Trophoblast cell (in vitro differentiated cells and primary cell): ENCODE data around the gene RBM20.

Experiments used
- DNase-seq, 2 donors: peaks; one replicate each; pipeline ENCODE4 v3.0.0-alpha.2; 2016
- H2AFZ ChIP-seq: 2 replicates; pipeline ENCODE4 v1.6.1; 2013; ENCODE audit warnings: low read length, moderate library complexity, mild to moderate bottlenecking; ENCODE audit not compliant: insufficient read depth, poor library complexity
- H2AK5ac ChIP-seq: 2 replicates; pipeline ENCODE4 v1.6.1; 2013; ENCODE audit warnings: mild to moderate bottlenecking, low read length
- H2BK120ac ChIP-seq: 2 replicates; pipeline ENCODE4 v1.6.1; 2013; ENCODE audit warnings: low read length, mild to moderate bottlenecking, moderate library complexity; ENCODE audit not compliant: insufficient read depth, poor library complexity
- H2BK12ac ChIP-seq: 2 replicates; pipeline ENCODE4 v1.6.1; 2013; ENCODE audit warnings: mild to moderate bottlenecking, low read length, moderate library complexity
- H2BK5ac ChIP-seq: 2 replicates; pipeline ENCODE4 v1.6.1; 2013; ENCODE audit warnings: low read length, low read depth, moderate library complexity, mild to moderate bottlenecking; ENCODE audit not compliant: poor library complexity
- H3K14ac ChIP-seq: 2 replicates; pipeline ENCODE4 v1.6.1; 2013; ENCODE audit warnings: mild to moderate bottlenecking, low read length
- H3K18ac ChIP-seq: 2 replicates; pipeline ENCODE4 v1.6.1; 2013; ENCODE audit warnings: mild to moderate bottlenecking, low read length
- H3K23ac ChIP-seq: 2 replicates; pipeline ENCODE4 v1.6.1; 2013; ENCODE audit warnings: low read length
- H3K27ac ChIP-seq: 2 replicates; pipeline ENCODE4 v1.5.1; 2013; ENCODE audit warnings: low read depth, mild to moderate bottlenecking, inconsistent platforms, low read length, moderate library complexity
- H3K27me3 ChIP-seq: 2 replicates; pipeline ENCODE4 v1.6.1; 2013; ENCODE audit warnings: inconsistent platforms, mild to moderate bottlenecking, low read length, moderate library complexity; ENCODE audit not compliant: insufficient read depth
- H3K36me3 ChIP-seq, 2 experiments: 1 replicate in 1 of 2; 2 replicates in 1 of 2; pipeline ENCODE4 v1.6.1; 2013; ENCODE audit warnings: low read length in 2 of 2, mild to moderate bottlenecking in 2 of 2, moderate library complexity in 1 of 2; ENCODE audit not compliant: insufficient read depth in 2 of 2, control insufficient read depth in 1 of 2
- H3K4ac ChIP-seq: 2 replicates; pipeline ENCODE4 v1.6.1; 2013; ENCODE audit warnings: low read depth, mild to moderate bottlenecking, low read length, moderate library complexity
- H3K4me1 ChIP-seq, 2 experiments: 1 replicate in 1 of 2; 2 replicates in 1 of 2; pipeline ENCODE4 v1.6.1; 2013; ENCODE audit warnings: low read length in 2 of 2, mild to moderate bottlenecking in 2 of 2, moderate library complexity in 1 of 2; ENCODE audit not compliant: insufficient read depth in 2 of 2, control insufficient read depth in 1 of 2
- H3K4me2 ChIP-seq: 2 replicates; pipeline ENCODE4 v1.6.1; 2013; ENCODE audit warnings: inconsistent platforms, mild to moderate bottlenecking, low read length, moderate library complexity
- H3K4me3 ChIP-seq: 2 replicates; pipeline ENCODE4 v1.5.1; 2013; ENCODE audit warnings: mild to moderate bottlenecking, low read depth, low read length, inconsistent platforms
- H3K79me1 ChIP-seq: one replicate; pipeline ENCODE4 v1.6.1; 2013; ENCODE audit warnings: low read length
- H3K79me2 ChIP-seq: 2 replicates; pipeline ENCODE4 v1.6.1; 2013; ENCODE audit warnings: low read length, mild to moderate bottlenecking; ENCODE audit not compliant: control insufficient read depth, insufficient read depth, poor library complexity
- H3K9ac ChIP-seq: 2 replicates; pipeline ENCODE4 v1.6.1; 2013; ENCODE audit warnings: mild to moderate bottlenecking, low read length
- H3K9me3 ChIP-seq: 2 replicates; pipeline ENCODE4 v1.6.1; 2013; ENCODE audit warnings: low read depth, mild to moderate bottlenecking, control low read depth, inconsistent platforms, low read length; ENCODE audit not compliant: insufficient read depth
- H4K12ac ChIP-seq: 2 replicates; pipeline ENCODE4 v1.6.1; 2013; ENCODE audit warnings: low read depth, mild to moderate bottlenecking, low read length, moderate library complexity
- H4K8ac ChIP-seq: 2 replicates; pipeline ENCODE4 v1.6.1; 2013; ENCODE audit warnings: low read depth, mild to moderate bottlenecking, low read length, moderate library complexity
- H4K91ac ChIP-seq: one replicate; pipeline ENCODE4 v1.6.1; 2013; ENCODE audit warnings: low read depth, mild to moderate bottlenecking, low read length, moderate library complexity
- WGBS: extraction: QIAGEN DNeasy Blood & Tissue Kit; methylation state at CpG from one replicate; pipeline ENCODE4 v1.1.7; 2013; ENCODE audit warnings: missing lambda C conversion rate; ENCODE audit not compliant: insufficient read length, insufficient coverage; ENCODE audit errors: extremely low coverage; 5-methylcytosine and 5-hydroxymethylcytosine counted together

Gene RBM20

GRCh38 chr10:110845192-110845755, 201.1 kb downstream of the RBM20 start:
- Histone ChIP-seq H3K14ac (no peak overlapping the region), H3K18ac (no peak overlapping the region), H4K91ac (no peak overlapping the region), H3K79me1 (peaks cover 4% of the 10 kb centered on the region), H3K9me3 (no peaks in the 10 kb centered on the region), H3K4me3 (no peak overlapping the region), H3K4me2 (no peak overlapping the region), H4K12ac (no peak overlapping the region), H3K79me2 (no peaks in the 10 kb centered on the region), H2BK5ac (no peak overlapping the region), H3K36me3 (no peaks in the 10 kb centered on the region), H3K9ac (no peak overlapping the region), H2AK5ac (no peak overlapping the region), H3K27ac (no peak overlapping the region), H2BK120ac (no peak overlapping the region), H2AFZ (no peak overlapping the region), H3K4ac (no peak overlapping the region), H3K27me3 (no peaks in the 10 kb centered on the region), H3K4me1 (peaks cover 6 to 7% of the 10 kb centered on the region in 2 experiments), H2BK12ac (no peak overlapping the region), H3K23ac (no peak overlapping the region), H4K8ac (no peak overlapping the region)
- WGBS, result no CpG with 5 or more reads among the region's 2 CpGs
- no peak for DNase-seq

- no peak overlapping the region for H3K23ac ChIP-seq
- H3K4me1 ChIP-seq, result no peaks in the 10 kb centered on the region
- H2BK5ac ChIP-seq, result no peak overlapping the region
- H2BK12ac ChIP-seq, result no peak overlapping the region
- no peak overlapping the region for H2AFZ ChIP-seq
- H3K14ac ChIP-seq, result no peak overlapping the region
- no peaks in the 10 kb centered on the region for H3K9me3 ChIP-seq
- H4K8ac ChIP-seq, result no peak overlapping the region
- DNase-seq, result no peak
- H3K27ac ChIP-seq, result no peak overlapping the region
- no peak overlapping the region for H3K4ac ChIP-seq
- H3K4me3 ChIP-seq, result no peak overlapping the region
- no peak overlapping the region for H4K91ac ChIP-seq
- H3K9ac ChIP-seq, result no peak overlapping the region
- no peaks in the 10 kb centered on the region for H3K36me3 ChIP-seq
- no peaks in the 10 kb centered on the region for H3K79me1 ChIP-seq
- H2AK5ac ChIP-seq, result no peak overlapping the region
- H3K4me2 ChIP-seq, result no peak overlapping the region
- H3K27me3 ChIP-seq, result no peaks in the 10 kb centered on the region
- H4K12ac ChIP-seq, result no peak overlapping the region
- WGBS, result no CpG with 5 or more reads among the region's 3 CpGs
- H2BK120ac ChIP-seq, result no peak overlapping the region
- H3K79me2 ChIP-seq, result no peaks in the 10 kb centered on the region
- no peak overlapping the region for H3K18ac ChIP-seq
Observed at GRCh38 chr10:110845756-110846620, 201.9 kb downstream of the RBM20 start.

- no CpG with 5 or more reads among the region's 6 CpGs for WGBS
- Histone ChIP-seq H3K36me3 (no peaks in the 10 kb centered on the region), H3K4ac (no peak overlapping the region), H4K91ac (no peak overlapping the region), H4K8ac (no peak overlapping the region), H3K79me1 (no peaks in the 10 kb centered on the region), H3K79me2 (no peaks in the 10 kb centered on the region), H3K4me1 (peaks cover 0 to 6% of the 10 kb centered on the region in 2 experiments), H2BK5ac (no peak overlapping the region), H3K23ac (no peak overlapping the region), H3K9ac (no peak overlapping the region), H3K27me3 (no peaks in the 10 kb centered on the region), H2BK120ac (no peak overlapping the region), H3K9me3 (no peaks in the 10 kb centered on the region), H3K4me2 (no peak overlapping the region), H3K27ac (no peak overlapping the region), H4K12ac (no peak overlapping the region), H2AFZ (no peak overlapping the region), H2BK12ac (no peak overlapping the region), H3K14ac (no peak overlapping the region), H2AK5ac (no peak overlapping the region), H3K4me3 (no peak overlapping the region), H3K18ac (no peak overlapping the region)
- DNase-seq, result no peak
Observed at GRCh38 chr10:110847374-110847773, 203.2 kb downstream of the RBM20 start.

GRCh38 chr10:110848106-110848505, 204.0 kb downstream of the RBM20 start:
- no peak overlapping the region for H3K27ac ChIP-seq
- H2BK5ac ChIP-seq, result no peak overlapping the region
- H3K14ac ChIP-seq, result no peak overlapping the region
- no peaks in the 10 kb centered on the region for H3K79me2 ChIP-seq
- H3K9ac ChIP-seq, result no peak overlapping the region
- no peaks in the 10 kb centered on the region for H3K9me3 ChIP-seq
- H4K8ac ChIP-seq, result no peak overlapping the region
- DNase-seq, result no peak
- no peak overlapping the region for H2AK5ac ChIP-seq
- H2AFZ ChIP-seq, result no peak overlapping the region
- peaks cover 3 to 12% of the 10 kb centered on the region in 2 experiments for H3K4me1 ChIP-seq
- H2BK12ac ChIP-seq, result no peak overlapping the region
- no peak overlapping the region for H3K4me3 ChIP-seq
- no peak overlapping the region for H4K12ac ChIP-seq
- H3K79me1 ChIP-seq, result no peaks in the 10 kb centered on the region
- no peak overlapping the region for H2BK120ac ChIP-seq
- no CpG with 5 or more reads among the region's 2 CpGs for WGBS
- H3K36me3 ChIP-seq, result no peaks in the 10 kb centered on the region
- H3K4ac ChIP-seq, result no peak overlapping the region
- H3K4me2 ChIP-seq, result no peak overlapping the region
- no peak overlapping the region for H3K23ac ChIP-seq
- no peak overlapping the region for H3K18ac ChIP-seq
- H4K91ac ChIP-seq, result no peak overlapping the region
- H3K27me3 ChIP-seq, result no peaks in the 10 kb centered on the region
